ENCODE measurements around the gene TMEM212. TPM values are rescaled to one million over a fixed set of nuclear protein-coding genes. Genes with fewer than 3 reads are reported as not detected.
A peak's percentile ranks its signal among the peaks of the same experiment; 100 is the strongest.

The TMEM212 gene
- total and polyA plus RNA-seq, 9 of the 15 experiments (the other 6 are each of a cell fraction or from before 2014, with no cell fraction given): not detected

DNA sequence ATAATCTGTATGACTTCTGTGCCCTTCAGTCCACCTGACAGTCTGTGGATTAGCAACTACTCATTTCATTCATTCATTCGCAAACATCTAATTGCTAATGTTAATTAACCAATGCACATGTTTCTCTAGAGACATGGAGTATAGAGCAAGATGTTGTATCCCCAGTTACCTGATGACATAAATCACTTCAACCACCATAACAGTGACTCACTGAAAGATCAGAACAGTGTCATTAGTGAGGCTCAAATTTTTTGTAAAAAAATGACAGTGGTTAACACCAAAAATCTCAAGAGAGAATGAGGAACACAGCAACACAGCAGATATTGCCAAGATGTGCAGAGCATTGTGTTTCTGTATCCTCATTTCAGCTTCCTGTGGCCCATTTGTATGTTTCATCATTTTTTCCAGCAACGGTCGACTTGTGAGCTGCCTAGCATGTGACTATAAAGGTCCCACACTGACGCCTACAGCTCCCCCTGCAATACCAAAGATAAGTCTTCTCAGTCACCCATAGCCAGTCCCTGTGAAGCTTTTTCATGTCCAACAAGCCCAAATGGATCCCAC lies 29.2 kb upstream of the TMEM212 start (continued):
- TF ChIP-seq NR1H2 (CRISPR knock-in tag; IDR thresholded peaks at IDR 0.05) (no peak), RNF2 (IDR thresholded peaks at IDR 0.05) (peak; percentile 76), GTF2A2 (tag; IDR thresholded peaks at IDR 0.05) (no peak), SMARCE1 (IDR thresholded peaks at IDR 0.05) (peak; percentile 78), NFRKB (IDR thresholded peaks at IDR 0.05; ENCODE audit: low read depth) (peak; percentile 80), ADNP (tag; IDR thresholded peaks at IDR 0.05) (peak; percentile 62; the same call in 1 of the 2 replicates), JUN (IDR thresholded peaks at IDR 0.05; ENCODE audit: borderline replicate concordance, low read depth, low read length) (peak; percentile 68; the same call in 1 of the 2 replicates), JUN (CRISPR knock-in tag; IDR thresholded peaks at IDR 0.05; ENCODE audit: borderline replicate concordance) (no peak), CBX3 (IDR thresholded peaks at IDR 0.05; ENCODE audit: borderline replicate concordance in 1 of 2, low read length in 2 of 2) (peak in 1 of 2 experiments; percentile 64; a peak in 1 of 3 replicates), L3MBTL2 (IDR thresholded peaks at IDR 0.05) (peak; percentile 96), MECOM (CRISPR knock-in tag; IDR thresholded peaks at IDR 0.05) (no peak), PHF20 (IDR thresholded peaks at IDR 0.05; ENCODE audit: partially characterized antibody) (no peak), SMAD3 (CRISPR knock-in tag; conservative IDR thresholded peaks at IDR 0.05) (peak; percentile 21)
- TF ChIP-seq, protein P1, sequence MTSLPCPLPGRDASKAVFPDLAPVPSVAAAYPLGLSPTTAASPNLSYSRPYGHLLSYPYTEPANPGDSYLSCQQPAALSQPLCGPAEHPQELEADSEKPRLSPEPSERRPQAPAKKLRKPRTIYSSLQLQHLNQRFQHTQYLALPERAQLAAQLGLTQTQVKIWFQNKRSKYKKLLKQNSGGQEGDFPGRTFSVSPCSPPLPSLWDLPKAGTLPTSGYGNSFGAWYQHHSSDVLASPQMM (CRISPR knock-in tag; IDR thresholded peaks at IDR 0.05): no peak
- TF ChIP-seq, protein P2, sequence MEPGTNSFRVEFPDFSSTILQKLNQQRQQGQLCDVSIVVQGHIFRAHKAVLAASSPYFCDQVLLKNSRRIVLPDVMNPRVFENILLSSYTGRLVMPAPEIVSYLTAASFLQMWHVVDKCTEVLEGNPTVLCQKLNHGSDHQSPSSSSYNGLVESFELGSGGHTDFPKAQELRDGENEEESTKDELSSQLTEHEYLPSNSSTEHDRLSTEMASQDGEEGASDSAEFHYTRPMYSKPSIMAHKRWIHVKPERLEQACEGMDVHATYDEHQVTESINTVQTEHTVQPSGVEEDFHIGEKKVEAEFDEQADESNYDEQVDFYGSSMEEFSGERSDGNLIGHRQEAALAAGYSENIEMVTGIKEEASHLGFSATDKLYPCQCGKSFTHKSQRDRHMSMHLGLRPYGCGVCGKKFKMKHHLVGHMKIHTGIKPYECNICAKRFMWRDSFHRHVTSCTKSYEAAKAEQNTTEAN (CRISPR knock-in tag; IDR thresholded peaks at IDR 0.05): no peak
- TF ChIP-seq, protein P3, sequence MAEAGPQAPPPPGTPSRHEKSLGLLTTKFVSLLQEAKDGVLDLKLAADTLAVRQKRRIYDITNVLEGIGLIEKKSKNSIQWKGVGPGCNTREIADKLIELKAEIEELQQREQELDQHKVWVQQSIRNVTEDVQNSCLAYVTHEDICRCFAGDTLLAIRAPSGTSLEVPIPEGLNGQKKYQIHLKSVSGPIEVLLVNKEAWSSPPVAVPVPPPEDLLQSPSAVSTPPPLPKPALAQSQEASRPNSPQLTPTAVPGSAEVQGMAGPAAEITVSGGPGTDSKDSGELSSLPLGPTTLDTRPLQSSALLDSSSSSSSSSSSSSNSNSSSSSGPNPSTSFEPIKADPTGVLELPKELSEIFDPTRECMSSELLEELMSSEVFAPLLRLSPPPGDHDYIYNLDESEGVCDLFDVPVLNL (CRISPR knock-in tag; IDR thresholded peaks at IDR 0.05; ENCODE audit: low read depth): no peak
- TF ChIP-seq, protein P4, sequence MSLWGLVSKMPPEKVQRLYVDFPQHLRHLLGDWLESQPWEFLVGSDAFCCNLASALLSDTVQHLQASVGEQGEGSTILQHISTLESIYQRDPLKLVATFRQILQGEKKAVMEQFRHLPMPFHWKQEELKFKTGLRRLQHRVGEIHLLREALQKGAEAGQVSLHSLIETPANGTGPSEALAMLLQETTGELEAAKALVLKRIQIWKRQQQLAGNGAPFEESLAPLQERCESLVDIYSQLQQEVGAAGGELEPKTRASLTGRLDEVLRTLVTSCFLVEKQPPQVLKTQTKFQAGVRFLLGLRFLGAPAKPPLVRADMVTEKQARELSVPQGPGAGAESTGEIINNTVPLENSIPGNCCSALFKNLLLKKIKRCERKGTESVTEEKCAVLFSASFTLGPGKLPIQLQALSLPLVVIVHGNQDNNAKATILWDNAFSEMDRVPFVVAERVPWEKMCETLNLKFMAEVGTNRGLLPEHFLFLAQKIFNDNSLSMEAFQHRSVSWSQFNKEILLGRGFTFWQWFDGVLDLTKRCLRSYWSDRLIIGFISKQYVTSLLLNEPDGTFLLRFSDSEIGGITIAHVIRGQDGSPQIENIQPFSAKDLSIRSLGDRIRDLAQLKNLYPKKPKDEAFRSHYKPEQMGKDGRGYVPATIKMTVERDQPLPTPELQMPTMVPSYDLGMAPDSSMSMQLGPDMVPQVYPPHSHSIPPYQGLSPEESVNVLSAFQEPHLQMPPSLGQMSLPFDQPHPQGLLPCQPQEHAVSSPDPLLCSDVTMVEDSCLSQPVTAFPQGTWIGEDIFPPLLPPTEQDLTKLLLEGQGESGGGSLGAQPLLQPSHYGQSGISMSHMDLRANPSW (CRISPR knock-in tag; IDR thresholded peaks at IDR 0.05): no peak
